H4 (cell line): ENCODE results near the gene ARL8B. TPM values are rescaled to one million over a fixed set of nuclear protein-coding genes. Genes with fewer than 3 reads are reported as not detected.
A peak's percentile ranks its signal among the peaks of the same experiment; 100 is the strongest.
"Not testable (repeated sequence)": the region's sequence is repeated elsewhere in the genome, so short reads cannot be mapped to it uniquely, and the experiment has no call there.

Experiments used
- DNase-seq: peaks from one replicate; pipeline ENCODE4 v3.0.0-alpha.2; 2015; ENCODE audit warnings: low spot score
- total RNA-seq: library from RNA; depleted of rRNA; stranded (reverse); fragments of >200 nt; shearing (Covaris generic); gene quantifications from 2 replicates; pipeline ENCODE4 v1.2.3, GENCODE V29; 2014

Gene ARL8B
- total RNA-seq, 1 experiment from 2014 or later, result 49.3 TPM

- no peak for DNase-seq
These were observed 10.0 kb upstream of the ARL8B start for GRCh38 chr3:5112043-5112442.

DNA sequence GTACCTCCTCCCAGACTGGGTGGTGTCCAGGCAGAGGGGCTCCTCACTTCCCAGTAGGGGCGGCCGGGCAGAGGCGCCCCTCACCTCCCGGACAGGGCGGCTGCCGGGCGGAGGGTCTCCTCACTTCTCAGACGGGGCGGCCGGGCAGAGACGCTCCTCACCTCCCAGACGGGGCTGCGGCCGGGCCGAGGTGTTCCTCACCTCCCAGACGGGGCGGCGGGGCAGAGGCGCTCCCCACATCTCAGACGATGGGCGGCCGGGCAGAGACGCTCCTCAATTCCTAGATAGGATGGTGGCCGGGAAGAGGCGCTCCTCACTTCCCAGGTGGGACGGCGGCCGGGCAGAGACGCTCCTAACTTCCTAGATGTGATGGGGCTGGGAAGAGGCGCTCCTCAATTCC lies 8.4 kb upstream of the ARL8B start:
- not testable (repeated sequence) for DNase-seq

DNA sequence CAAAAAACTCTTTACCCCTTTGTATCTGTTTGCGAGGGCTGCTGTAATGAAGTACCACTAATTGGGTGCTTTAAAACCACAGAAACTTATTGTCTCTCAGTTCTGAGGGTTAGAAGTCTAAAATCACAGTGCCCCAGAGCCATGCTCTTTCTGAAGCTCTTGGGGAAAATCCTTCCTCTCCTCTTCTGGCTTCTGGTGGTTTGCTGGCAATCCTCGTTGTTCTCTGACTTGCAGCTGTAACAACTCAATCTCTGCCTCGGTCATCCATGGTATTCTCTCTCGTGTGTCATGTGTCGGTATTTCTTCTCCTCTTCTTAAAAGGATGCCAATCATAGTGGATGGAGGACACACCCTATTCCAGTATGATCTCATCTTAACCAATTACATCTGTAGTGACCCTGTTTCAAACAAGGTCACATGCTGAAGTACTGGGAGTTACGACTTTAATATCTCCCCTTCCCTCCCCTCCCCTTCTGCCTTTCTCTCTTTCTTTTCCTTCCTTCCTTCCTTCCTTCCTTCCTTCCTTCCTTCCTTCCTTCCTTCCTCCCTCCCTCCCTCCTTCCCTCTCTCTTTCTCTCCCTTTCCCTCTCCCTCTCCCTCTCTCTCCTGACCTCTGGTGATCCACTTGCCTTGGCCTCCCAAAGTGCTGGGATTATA lies 6.5 kb upstream of the ARL8B start:
- DNase-seq, result peak; percentile 9

GRCh38 chr3:5116538-5116937 lies 5.6 kb upstream of the ARL8B start:
- no peak for DNase-seq

DNA sequence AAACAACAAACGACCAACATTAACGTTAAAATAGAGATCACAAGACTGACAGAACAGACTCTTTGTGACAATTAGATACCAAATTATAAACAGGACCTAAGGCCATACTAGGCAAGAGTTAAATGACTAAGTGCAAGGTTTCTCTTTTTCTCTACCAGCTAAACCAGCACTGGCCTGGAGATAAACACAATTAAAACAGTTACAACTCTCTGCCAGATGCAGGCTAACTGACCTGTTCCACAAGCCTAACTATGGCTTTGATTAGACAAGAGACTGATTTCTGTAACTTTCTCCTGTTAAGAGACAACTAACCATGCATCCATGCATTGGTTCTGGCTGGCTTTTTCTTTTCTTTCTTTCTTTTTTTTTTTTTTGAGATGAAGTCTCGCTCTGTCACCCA lies 1.6 kb upstream of the ARL8B start:
- no peak for DNase-seq

- DNase-seq, result no peak
These were observed 932 bp downstream of the ARL8B start for GRCh38 chr3:5122741-5123706.

GRCh38 chr3:5123937-5124336 lies 1.8 kb downstream of the ARL8B start:
- no peak for DNase-seq

DNA sequence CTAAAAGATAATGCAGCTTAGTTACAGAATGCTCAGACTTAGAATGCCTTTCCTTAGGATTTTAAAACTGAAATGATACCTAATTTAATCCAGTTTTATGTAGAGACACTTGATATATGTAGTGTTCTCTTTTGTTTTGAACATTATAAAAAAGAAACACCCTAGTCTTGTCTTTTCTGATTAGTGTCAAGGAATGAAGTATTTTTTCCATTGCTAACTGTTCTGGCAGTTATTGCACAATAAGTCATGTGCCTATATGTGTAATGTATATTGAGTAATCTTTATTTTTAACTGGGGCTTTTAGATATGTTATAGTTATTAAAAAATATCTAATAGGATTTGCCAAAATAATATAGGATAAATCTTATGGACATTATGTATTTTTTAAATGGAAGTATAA lies 4.5 kb downstream of the ARL8B start:
- DNase-seq, result no peak

DNA sequence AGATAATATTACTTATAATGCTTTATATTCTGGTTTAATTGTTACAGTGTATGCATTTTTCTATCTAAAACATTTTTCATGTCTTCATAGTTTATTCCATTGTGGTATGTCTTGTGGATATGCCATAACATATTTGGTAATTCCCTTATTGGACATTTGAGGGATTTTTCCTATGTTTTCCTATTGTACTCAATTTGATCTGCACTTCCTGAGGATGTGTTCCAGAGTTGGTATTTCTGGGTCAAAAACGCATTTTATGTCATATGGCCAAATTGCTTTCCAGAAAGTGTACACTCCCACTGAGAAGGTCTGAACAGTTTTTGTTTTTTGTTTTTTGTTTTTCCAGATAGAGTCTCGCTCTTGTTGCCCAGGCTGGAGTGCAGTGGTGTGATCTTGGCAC lies 6.8 kb downstream of the ARL8B start:
- DNase-seq, result no peak

- no peak for DNase-seq
These were observed 11.3 kb downstream of the ARL8B start for GRCh38 chr3:5133239-5134018.

GRCh38 chr3:5134019-5134391 lies 11.9 kb downstream of the ARL8B start:
- no peak for DNase-seq

- DNase-seq, result no peak
These were observed 12.4 kb downstream of the ARL8B start for GRCh38 chr3:5134499-5134898.

DNA sequence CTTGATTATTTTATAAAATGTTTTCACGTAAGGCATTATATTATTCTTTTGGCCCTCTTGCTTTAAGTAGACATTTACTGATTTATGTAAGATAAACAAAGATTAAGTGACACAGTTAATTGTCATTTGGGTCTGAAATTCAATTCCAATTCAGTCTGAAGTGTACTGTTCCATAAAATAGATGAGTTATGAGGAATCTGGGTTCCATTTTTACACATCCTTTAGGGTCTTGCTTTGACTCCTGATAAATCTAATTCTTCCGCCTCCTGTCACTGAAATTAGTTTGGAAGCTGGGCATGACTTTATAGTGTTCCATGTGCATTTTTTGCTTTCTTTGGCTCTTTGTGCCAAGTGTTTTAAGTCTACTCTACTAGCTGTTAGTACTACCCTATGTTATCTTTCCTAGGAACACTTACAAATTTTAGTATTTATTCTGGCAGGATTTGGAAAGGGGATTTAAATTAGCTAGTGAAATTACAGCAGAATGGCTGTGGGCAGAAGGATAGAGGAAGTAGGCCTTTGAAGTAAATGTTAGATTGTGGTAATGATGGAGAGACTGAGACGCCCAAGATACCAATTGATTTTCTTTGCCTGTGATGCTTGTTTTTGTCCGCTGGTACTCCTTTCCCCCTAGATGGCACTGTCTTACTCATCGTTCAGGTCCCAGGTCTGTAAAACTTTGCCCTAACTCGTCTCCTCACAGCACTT lies 14.3 kb downstream of the ARL8B start:
- DNase-seq, result no peak

GRCh38 chr3:5136919-5137429 lies 14.9 kb downstream of the ARL8B start:
- no peak for DNase-seq

- no peak for DNase-seq
These were observed 16.3 kb downstream of the ARL8B start for GRCh38 chr3:5138214-5138981.

DNA sequence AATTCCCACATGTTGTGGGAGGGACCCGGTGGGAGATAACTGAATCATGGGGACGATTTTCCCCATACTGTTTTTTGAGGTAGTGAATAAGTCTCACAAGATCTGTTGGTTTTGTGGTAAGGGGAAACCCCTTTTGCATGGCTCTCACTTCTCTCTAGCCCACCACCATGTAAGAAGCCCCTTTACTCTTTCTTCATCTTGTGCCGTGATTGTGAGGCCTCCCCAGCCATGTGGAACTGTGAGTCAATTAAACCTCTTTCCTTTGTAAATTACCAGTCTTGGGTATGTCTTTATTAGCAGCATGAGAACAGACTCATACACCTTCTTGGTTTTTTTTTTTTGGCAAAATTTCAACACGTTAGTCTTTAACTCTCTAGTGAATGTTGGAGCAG lies 18.1 kb downstream of the ARL8B start:
- DNase-seq, result no peak

DNA sequence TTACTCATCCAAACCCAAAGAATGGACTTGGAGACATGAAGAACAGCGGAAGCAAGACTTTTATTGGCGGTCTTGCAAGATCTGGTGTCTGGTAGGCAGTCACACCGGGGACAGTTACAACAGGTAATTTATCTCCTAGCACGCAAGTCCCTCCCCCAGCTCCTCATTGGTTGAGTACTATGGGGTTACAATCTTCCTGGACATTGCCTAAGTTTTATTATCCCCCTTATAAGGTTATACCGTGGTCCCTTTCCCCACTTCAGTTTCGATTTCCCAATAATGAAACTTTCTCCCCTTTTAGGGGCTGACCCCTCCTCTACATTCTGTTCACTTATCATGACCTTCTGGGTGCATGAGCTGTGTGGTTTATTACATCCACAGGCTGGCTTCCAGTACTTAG lies 18.7 kb downstream of the ARL8B start:
- DNase-seq, result no peak

GRCh38 chr3:5141760-5142159 lies 19.7 kb downstream of the ARL8B start:
- no peak for DNase-seq

GRCh38 chr3:5143464-5143863 lies 21.4 kb downstream of the ARL8B start:
- no peak for DNase-seq

GRCh38 chr3:5144316-5144994 lies 22.4 kb downstream of the ARL8B start:
- DNase-seq, result no peak
